22Rv1 (cell line): ENCODE measurements around the gene HIVEP3.
"Not testable (repeated sequence)": the region's sequence is repeated elsewhere in the genome, so short reads cannot be mapped to it uniquely, and the experiment has no call there.

ENCODE experiments used
- H3K27ac ChIP-seq: fragments of 450-650 bp; 2 replicates; pipeline ENCODE4 v1.5.1; 2017
- CTCF ChIP-seq: fragments of 450-650 bp; IDR thresholded peaks from 2 replicates; pipeline ENCODE4 v1.5.1; 2017; ENCODE audit warnings: mild to moderate bottlenecking
- ZFX ChIP-seq: fragments of 450-650 bp; IDR thresholded peaks from 2 replicates; pipeline ENCODE4 v1.6.1; 2017; ENCODE audit warnings: antibody characterized with exemption, borderline replicate concordance

The HIVEP3 gene

GRCh38 chr1:41696381-41696780 is 222.3 kb downstream of the HIVEP3 start:
- no peak overlapping the region for H3K27ac ChIP-seq
- TF ChIP-seq CTCF (no peak), ZFX (no peak)

GRCh38 chr1:41695118-41695745 is 223.5 kb downstream of the HIVEP3 start:
- TF ChIP-seq CTCF (no peak), ZFX (no peak)
- no peak overlapping the region for H3K27ac ChIP-seq

- not testable (repeated sequence) for H3K27ac ChIP-seq
These were observed 226.8 kb downstream of the HIVEP3 start for GRCh38 chr1:41691966-41692365.

GRCh38 chr1:41691424-41691823 is 227.3 kb downstream of the HIVEP3 start:
- no peak overlapping the region for H3K27ac ChIP-seq
- TF ChIP-seq ZFX (no peak), CTCF (no peak)

GRCh38 chr1:41690331-41690730 is 228.4 kb downstream of the HIVEP3 start:
- H3K27ac ChIP-seq = no peak overlapping the region
- TF ChIP-seq ZFX (no peak), CTCF (no peak)

- TF ChIP-seq ZFX = no peak
- TF ChIP-seq CTCF = no peak
- no peak overlapping the region for H3K27ac ChIP-seq
These were observed 229.2 kb downstream of the HIVEP3 start for GRCh38 chr1:41689558-41689981.

GRCh38 chr1:41689139-41689538 is 229.6 kb downstream of the HIVEP3 start:
- no peak overlapping the region for H3K27ac ChIP-seq
- no peak for TF ChIP-seq ZFX
- no peak for TF ChIP-seq CTCF

GRCh38 chr1:41687007-41687406 is 231.7 kb downstream of the HIVEP3 start:
- TF ChIP-seq ZFX (no peak), CTCF (no peak)
- H3K27ac ChIP-seq = no peak overlapping the region
